HCT116 (cell line): Measurements from ENCODE around the gene ANXA4.

Source experiments
- CTCF ChIP-seq, 3 experiments: fragments of 200-600 bp in 1 of 3; sonication (generic) in 1 of 3; IDR thresholded peaks in 2 of 3; conservative IDR thresholded peaks in 1 of 3; 2 replicates each; pipeline ENCODE4 v1.5.1; 2012 to 2017; ENCODE audit warnings: low read depth in 2 of 3, low read length in 2 of 3, antibody characterized with exemption in 1 of 3, borderline replicate concordance in 1 of 3, control low read depth in 1 of 3, mild to moderate bottlenecking in 1 of 3, mixed read lengths in 1 of 3, mixed run types in 1 of 3, moderate library complexity in 1 of 3; ENCODE audit not compliant: insufficient read depth in 1 of 3
- ELF1 ChIP-seq: IDR thresholded peaks from 2 replicates; pipeline ENCODE4 v1.6.1; 2012; ENCODE audit warnings: low read depth, borderline replicate concordance
- MAX ChIP-seq: IDR thresholded peaks from 2 replicates; pipeline ENCODE4 v1.6.1; 2012
- POLR2A ChIP-seq: IDR thresholded peaks from 2 replicates; pipeline ENCODE4 v1.7.0; 2011; ENCODE audit warnings: borderline replicate concordance; ENCODE audit not compliant: insufficient read depth, insufficient read length; ENCODE audit errors: extremely low read depth
- POLR2AphosphoS5 ChIP-seq: IDR thresholded peaks from 2 replicates; pipeline ENCODE4 v1.6.1; 2011; ENCODE audit warnings: mild to moderate bottlenecking, low read depth, low read length, moderate library complexity
- SP1 ChIP-seq: IDR thresholded peaks from 2 replicates; pipeline ENCODE4 v1.6.1; 2012; ENCODE audit warnings: low read depth
- YY1 ChIP-seq: IDR thresholded peaks from 2 replicates; pipeline ENCODE4 v1.6.1; 2011; ENCODE audit warnings: low read length, low read depth, moderate library complexity, mild to moderate bottlenecking; ENCODE audit not compliant: insufficient replicate concordance; ENCODE audit errors: extremely low read depth
- ZBTB33 ChIP-seq: IDR thresholded peaks from 2 replicates; pipeline ENCODE4 v1.6.1; 2011; ENCODE audit warnings: mild to moderate bottlenecking, low read length, moderate library complexity; ENCODE audit not compliant: insufficient replicate concordance; ENCODE audit errors: extremely low read depth

GRCh38 chr2:69703189-69703588, 38.7 kb upstream of the ANXA4 start:
- TF ChIP-seq POLR2AphosphoS5 (no peak), CTCF (IDR thresholded peaks at IDR 0.05 in 2 of 3, conservative IDR thresholded peaks at IDR 0.05 in 1 of 3; ENCODE audit: borderline replicate concordance in 1 of 3, insufficient read depth in 1 of 3, low read depth in 2 of 3, low read length in 2 of 3) (no peak), ELF1 (no peak), YY1 (no peak), ZBTB33 (no peak), SP1 (no peak), MAX (no peak), POLR2A (no peak)
